Measurements from ENCODE around the gene MRGPRE. TPM values are rescaled to one million over a fixed set of nuclear protein-coding genes. Genes with fewer than 3 reads are reported as not detected.

The MRGPRE gene
- total RNA-seq, 2 experiments from 2014 or later: not detected

- DNase-seq: no peak
- no peak overlapping the region for H3K4me3 Mint-ChIP-seq
- H3K9me3 Mint-ChIP-seq: peaks cover under 1% of the 10 kb centered on the region
- H3K36me3 Mint-ChIP-seq: no peaks in the 10 kb centered on the region
- H3K27ac Mint-ChIP-seq: no peak overlapping the region
- peaks cover 3% of the 10 kb centered on the region for H3K4me1 Mint-ChIP-seq
- peaks cover 7% of the 10 kb centered on the region for H3K27me3 Mint-ChIP-seq
Measured at GRCh38 chr11:3206156-3206921, 25.9 kb downstream of the MRGPRE start.

DNA sequence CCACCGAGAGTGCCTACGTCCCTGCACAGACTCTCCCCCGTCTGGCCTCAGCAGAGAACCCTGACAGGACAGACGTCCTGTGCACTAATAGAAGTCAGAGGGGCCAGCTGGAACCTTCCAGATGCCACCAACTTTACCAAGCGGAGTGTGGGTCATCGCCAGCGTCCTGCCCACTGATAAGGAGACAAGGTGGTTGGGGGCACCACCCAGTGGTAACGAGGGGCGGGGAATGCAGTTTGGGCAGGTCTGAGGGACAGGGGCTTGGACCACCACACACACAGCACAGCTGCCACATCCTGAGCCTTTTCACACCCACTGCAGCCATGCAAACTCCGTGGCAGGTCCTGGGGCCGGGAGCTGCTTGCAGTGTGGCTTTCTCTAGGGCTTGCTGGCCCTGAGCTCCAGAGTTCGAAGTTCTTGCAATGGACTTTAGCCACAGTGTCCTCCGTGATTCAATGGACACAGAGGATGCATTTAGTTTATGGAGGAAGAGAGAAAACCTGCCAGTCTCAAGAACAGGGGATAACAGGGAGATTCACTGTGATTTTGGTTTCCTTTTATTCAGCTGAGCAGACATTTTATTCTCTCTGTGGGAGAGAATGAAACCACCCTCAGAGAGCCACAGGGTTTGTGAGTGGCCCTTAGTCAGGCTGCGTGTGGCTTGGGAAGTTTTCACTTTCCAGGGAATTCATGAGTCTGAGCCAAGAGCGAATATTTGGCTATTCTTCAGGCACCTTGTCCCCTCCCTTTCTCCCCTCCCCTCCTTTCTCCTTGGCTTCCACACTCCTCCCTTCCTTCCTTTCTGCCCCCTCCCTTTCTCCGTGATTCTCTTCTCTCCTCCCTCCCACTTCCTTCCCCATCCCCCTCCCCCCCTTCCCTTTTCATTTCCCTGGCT lies 26.7 kb downstream of the MRGPRE start:
- Mint-ChIP-seq H3K9me3 (no peaks in the 10 kb centered on the region), H3K4me3 (no peak overlapping the region), H3K27ac (no peak overlapping the region), H3K36me3 (no peaks in the 10 kb centered on the region), H3K4me1 (peaks cover 3% of the 10 kb centered on the region), H3K27me3 (peaks cover 7% of the 10 kb centered on the region)
- no peak for DNase-seq

DNA sequence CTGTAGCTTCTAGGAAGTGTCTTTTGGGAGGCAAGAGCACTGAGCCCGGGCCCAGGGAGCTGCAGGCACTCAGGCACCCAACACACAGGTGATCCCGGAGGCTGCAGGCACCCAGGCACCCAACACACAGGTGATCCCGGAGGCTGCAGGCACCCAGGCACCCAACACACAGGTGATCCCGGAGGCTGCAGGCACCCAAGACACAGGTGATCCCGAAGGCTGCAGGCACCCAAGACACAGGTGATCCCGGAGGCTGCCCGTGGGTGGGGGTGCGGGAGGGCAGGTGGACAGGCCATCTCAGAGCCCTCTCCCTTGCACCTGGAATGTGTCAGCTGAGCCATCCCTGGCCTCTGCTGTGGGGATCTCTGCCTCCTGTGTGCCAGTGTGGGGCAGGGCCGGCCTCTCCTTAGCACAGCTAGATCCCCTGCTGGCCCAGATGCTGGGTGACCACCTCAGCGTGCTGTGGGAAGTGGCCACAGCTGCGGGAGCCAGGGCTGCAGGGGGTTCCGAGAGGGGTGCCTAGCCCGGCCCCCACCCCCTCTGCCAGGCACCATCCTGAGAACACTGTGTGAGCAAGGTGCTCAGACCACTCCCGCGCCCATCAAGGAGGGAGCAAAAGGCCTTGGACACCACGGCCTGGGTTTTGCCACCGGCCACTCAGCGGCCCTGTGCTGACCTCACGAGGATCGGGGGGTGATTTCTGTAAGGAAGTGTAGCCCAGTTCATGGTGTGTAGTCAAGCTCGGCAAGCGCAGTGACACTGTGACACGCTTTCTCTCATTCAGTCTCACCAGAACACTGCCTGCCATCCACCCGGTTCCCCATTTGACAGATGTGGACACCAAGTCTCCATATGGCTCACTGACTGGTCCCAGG lies 27.8 kb downstream of the MRGPRE start:
- DNase-seq: no peak
- Mint-ChIP-seq H3K4me3 (no peak overlapping the region), H3K27ac (no peak overlapping the region), H3K9me3 (no peaks in the 10 kb centered on the region), H3K4me1 (peaks cover 3% of the 10 kb centered on the region), H3K27me3 (peaks cover 10% of the 10 kb centered on the region), H3K36me3 (no peaks in the 10 kb centered on the region)

- H3K4me1 Mint-ChIP-seq: peaks cover 3% of the 10 kb centered on the region
- no peak for DNase-seq
Measured at GRCh38 chr11:3203221-3204043, 28.8 kb downstream of the MRGPRE start.

DNA sequence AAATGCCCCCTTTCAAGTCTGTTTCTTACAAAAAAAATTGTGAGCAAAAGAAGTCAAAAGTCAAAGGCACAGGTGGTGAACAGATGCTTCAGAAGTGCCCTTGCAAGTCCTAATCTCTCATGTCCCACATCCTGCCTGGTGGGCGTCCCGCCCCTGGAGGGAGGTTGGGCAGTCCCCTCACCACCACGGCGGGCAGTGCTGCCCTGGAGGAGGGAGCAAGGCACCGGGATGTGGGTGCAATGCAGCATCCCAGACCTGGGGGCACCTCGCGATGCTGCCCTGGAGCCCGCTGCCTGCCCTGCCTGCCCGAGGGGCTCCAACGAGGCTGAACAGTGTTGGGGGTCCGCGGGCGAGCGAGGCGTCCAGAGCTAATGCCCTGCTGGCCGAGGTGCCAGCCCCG lies 29.5 kb downstream of the MRGPRE start:
- H3K9me3 Mint-ChIP-seq: no peaks in the 10 kb centered on the region
- H3K27me3 Mint-ChIP-seq: peaks cover 10% of the 10 kb centered on the region
- peaks cover 3% of the 10 kb centered on the region for H3K4me1 Mint-ChIP-seq
- no peaks in the 10 kb centered on the region for H3K36me3 Mint-ChIP-seq
- H3K4me3 Mint-ChIP-seq: no peak overlapping the region
- no peak for DNase-seq
- no peak overlapping the region for H3K27ac Mint-ChIP-seq

More at GRCh38 chr11:3203221-3204043, 28.8 kb downstream of the MRGPRE start:
- Mint-ChIP-seq H3K27ac (no peak overlapping the region), H3K36me3 (no peaks in the 10 kb centered on the region), H3K4me3 (no peak overlapping the region), H3K27me3 (peaks cover 10% of the 10 kb centered on the region), H3K9me3 (no peaks in the 10 kb centered on the region)

GRCh38 chr11:3202305-3202704 lies 29.9 kb downstream of the MRGPRE start:
- no peak for DNase-seq
- no peaks in the 10 kb centered on the region for H3K36me3 Mint-ChIP-seq
- no peak overlapping the region for H3K4me3 Mint-ChIP-seq
- no peaks in the 10 kb centered on the region for H3K9me3 Mint-ChIP-seq
- peaks cover 10% of the 10 kb centered on the region for H3K27me3 Mint-ChIP-seq
- H3K27ac Mint-ChIP-seq: no peak overlapping the region
- peaks cover 3% of the 10 kb centered on the region for H3K4me1 Mint-ChIP-seq

GRCh38 chr11:3201677-3202181 lies 30.5 kb downstream of the MRGPRE start:
- DNase-seq: no peak
- Mint-ChIP-seq H3K4me3 (no peak overlapping the region), H3K9me3 (no peaks in the 10 kb centered on the region), H3K27ac (no peak overlapping the region), H3K4me1 (peaks cover 3% of the 10 kb centered on the region), H3K27me3 (peaks cover 10% of the 10 kb centered on the region), H3K36me3 (no peaks in the 10 kb centered on the region)

DNA sequence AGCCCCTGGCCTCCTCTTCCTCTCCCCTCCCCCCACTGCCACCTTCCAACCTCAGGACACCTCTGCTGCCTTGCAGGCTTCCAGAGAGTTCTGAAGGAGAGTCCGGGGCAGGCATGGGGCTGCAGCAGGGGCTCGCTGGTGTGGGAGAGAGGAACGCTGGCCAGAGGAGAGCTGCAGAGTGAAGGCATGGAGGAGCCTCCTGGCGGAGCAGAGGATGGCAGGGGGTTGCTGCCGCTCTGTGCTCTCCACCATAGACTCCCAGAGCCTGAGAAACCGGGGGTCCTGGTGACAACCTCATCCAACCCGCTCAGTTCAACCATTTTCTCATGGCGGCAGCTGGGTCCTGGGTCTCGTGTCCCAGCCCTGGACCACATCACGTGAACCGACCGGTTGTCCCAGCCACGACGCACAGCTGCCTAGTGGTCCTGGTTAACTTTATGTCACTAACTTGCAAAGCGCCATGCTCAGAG lies 31.1 kb downstream of the MRGPRE start:
- Mint-ChIP-seq H3K27me3 (peaks cover 10% of the 10 kb centered on the region), H3K4me1 (peaks cover 3% of the 10 kb centered on the region), H3K4me3 (no peak overlapping the region), H3K36me3 (no peaks in the 10 kb centered on the region), H3K27ac (no peak overlapping the region), H3K9me3 (no peaks in the 10 kb centered on the region)
- DNase-seq: no peak

GRCh38 chr11:3200388-3201111 lies 31.7 kb downstream of the MRGPRE start:
- Mint-ChIP-seq H3K9me3 (no peaks in the 10 kb centered on the region), H3K27me3 (peaks cover 14% of the 10 kb centered on the region), H3K4me1 (peaks cover 3% of the 10 kb centered on the region), H3K36me3 (no peaks in the 10 kb centered on the region), H3K27ac (no peak overlapping the region), H3K4me3 (no peak overlapping the region)
- DNase-seq: no peak

DNA sequence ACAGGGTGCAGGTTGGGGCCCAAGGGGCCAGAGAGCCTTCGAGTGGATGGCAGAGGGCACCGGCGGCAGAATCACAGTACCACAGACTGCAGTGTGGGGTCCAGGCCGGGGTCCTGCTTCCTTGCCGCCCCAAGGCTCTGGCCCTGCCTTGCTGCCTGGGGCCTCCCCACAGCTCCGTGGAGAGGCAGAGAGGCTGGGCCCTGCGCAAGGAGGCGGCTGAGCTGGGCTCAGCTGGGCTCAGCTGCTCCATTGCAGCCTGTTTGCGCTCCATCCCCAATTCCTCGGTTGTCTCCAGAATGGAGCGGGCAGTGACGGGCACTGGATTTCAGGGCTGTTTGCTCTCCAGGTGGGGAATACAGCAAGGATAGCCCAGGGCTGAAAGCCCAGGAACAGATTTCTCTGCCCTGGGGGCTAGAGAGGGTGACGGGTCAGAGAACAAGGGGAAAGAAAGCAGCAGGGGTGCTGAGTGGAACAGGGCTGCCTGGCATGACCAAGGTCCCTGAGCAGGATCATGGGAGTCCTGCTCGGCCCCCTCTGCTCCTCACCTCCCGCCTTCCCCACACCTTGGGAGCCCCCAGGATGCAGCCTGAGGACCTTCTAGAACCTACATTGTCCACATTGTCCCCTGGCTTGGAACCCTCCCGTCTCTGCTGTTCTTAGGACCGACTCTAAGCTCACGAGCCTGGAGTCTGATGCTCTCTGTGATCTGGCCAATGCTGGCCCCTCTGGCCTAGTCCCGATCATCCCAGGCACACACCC lies 32.5 kb downstream of the MRGPRE start:
- no peak for DNase-seq
- Mint-ChIP-seq H3K27me3 (peaks cover 14% of the 10 kb centered on the region), H3K27ac (no peak overlapping the region), H3K36me3 (no peaks in the 10 kb centered on the region), H3K9me3 (no peaks in the 10 kb centered on the region), H3K4me3 (no peak overlapping the region), H3K4me1 (peaks cover 3% of the 10 kb centered on the region)

- Mint-ChIP-seq H3K4me3 (no peak overlapping the region), H3K9me3 (no peaks in the 10 kb centered on the region)
Measured at GRCh38 chr11:3198815-3199214, 33.4 kb downstream of the MRGPRE start.

DNA sequence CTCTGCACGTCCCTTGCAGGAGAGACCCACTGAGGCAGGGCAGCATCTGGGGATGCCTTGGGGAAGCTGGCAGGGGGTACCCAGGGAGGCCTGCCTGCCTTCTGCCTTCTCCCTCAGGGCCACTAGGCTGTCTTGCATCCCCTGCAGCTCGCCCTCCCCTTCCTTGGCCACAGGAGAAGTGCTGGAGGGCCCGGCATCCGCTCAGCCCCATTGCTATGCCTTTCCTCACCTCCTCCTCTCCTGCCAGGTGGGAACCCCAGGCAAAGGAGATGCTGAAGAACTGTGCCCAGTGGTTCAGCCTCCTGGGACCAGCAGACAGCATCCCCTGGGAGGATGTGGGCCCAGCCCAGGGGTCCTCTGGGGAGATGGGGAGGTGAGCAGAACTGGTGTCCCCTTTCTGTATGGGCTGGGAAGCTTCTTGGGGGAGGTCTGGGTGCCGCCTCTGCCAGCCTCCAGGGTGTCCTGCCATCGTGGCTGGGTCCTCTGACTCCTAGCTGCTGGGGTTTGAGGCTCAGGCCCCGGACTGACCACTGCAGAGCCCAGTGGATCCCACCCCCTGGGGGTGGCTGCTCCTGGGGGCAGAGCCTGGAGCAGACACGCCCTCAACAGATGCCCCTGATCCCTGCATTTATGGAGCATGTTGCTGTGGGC lies 34.2 kb downstream of the MRGPRE start:
- Mint-ChIP-seq H3K4me3 (no peak overlapping the region), H3K4me1 (peaks cover 3% of the 10 kb centered on the region), H3K9me3 (no peaks in the 10 kb centered on the region), H3K27ac (no peak overlapping the region), H3K27me3 (peaks cover 14% of the 10 kb centered on the region), H3K36me3 (no peaks in the 10 kb centered on the region)
- no peak for DNase-seq

More at GRCh38 chr11:3198815-3199214, 33.4 kb downstream of the MRGPRE start:
- Mint-ChIP-seq H3K27me3 (peaks cover 14% of the 10 kb centered on the region), H3K4me1 (peaks cover 3% of the 10 kb centered on the region), H3K27ac (no peak overlapping the region), H3K36me3 (no peaks in the 10 kb centered on the region)
- no peak for DNase-seq

All from activated naive CD8-positive, alpha-beta T cell treated with anti-CD3 and anti-CD28 coated beads for 36 hours (primary cell).